GM19240 (cell line): ENCODE measurements around the gene UGT1A3.

Source experiments
- DNase-seq: peaks from one replicate; pipeline ENCODE4 v3.0.0; 2011; ENCODE audit warnings: low spot score; ENCODE audit not compliant: insufficient read length

Gene UGT1A3

DNA sequence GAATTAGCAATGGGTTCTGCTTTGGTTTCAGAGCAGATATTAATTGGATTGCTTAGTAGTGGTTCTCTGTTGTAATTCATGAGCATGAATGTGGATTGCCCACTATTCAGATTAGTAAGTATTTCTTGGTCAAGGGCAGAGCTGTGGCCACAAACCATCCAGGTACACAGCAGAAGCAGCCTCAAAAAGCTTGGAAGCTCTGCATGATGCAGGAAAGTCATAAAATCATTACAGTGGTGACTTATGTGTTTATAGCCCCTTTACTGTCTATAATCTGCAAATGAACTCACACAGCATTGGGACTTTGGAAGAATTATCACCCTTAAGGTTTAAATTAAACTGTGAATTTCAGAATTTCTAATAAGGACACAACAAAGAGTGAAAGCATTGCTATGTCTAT lies 29.3 kb downstream of the UGT1A3 start:
- no peak for DNase-seq

DNA sequence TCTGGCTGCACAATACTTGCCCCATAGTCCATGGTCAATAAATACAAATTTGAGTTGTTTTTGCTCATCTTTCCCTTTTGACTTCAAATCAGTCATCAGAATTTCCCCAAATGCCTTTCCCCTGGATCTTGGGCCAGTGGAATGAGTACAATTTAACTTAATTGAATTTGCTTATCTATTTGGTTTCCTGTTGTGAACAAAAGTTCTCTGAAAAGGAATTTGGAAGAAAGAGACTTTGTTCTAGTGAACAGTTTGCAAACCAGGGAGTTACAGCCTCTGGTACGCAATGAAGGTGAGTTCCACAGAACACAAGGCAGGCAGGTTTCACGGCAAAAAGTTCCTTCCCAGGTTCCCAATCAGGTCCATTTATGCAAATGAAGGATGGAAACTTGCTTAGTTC lies 30.0 kb downstream of the UGT1A3 start:
- DNase-seq, result no peak

DNA sequence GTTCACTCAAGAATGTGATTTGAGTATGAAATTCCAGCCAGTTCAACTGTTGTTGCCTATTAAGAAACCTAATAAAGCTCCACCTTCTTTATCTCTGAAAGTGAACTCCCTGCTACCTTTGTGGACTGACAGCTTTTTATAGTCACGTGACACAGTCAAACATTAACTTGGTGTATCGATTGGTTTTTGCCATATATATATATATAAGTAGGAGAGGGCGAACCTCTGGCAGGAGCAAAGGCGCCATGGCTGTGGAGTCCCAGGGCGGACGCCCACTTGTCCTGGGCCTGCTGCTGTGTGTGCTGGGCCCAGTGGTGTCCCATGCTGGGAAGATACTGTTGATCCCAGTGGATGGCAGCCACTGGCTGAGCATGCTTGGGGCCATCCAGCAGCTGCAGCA lies 31.2 kb downstream of the UGT1A3 start, which contains the start of gene UGT1A1:
Gene UGT1A1 (plus strand): TSS at position 228 of the 400 bp plus-strand sequence. CDS start 18 bp downstream, at position 246.
- DNase-seq, result no peak

DNA sequence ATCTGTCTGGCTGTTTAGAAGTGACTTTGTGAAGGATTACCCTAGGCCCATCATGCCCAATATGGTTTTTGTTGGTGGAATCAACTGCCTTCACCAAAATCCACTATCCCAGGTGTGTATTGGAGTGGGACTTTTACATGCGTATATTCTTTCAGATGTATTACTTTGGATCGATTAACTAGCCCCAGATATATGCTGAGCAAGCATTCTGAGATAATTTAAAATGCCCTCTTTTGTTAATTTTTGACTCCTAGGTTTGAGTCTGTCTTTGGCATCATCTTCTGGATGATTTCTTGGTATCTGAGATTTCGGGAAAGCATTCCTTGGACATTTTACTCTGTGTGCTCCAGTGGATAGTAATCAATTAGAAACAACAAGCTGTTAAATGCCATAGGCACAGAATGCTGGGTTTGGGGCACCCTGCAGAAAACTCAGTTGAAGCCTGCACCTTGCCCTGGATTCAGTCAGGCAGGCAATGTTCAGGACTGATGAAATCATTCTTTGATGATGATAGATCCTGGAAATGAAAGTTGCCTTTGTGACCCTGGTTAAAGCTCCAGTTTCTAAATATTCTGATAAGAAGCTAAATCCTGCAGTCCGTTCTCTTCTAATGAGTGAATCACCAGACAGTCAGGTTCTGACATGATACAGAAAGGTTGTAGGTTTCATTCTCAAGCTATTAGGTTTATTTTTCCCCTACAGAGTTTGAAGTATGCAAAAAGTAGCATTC lies 32.4 kb downstream of the UGT1A3 start:
- DNase-seq, result no peak

DNA sequence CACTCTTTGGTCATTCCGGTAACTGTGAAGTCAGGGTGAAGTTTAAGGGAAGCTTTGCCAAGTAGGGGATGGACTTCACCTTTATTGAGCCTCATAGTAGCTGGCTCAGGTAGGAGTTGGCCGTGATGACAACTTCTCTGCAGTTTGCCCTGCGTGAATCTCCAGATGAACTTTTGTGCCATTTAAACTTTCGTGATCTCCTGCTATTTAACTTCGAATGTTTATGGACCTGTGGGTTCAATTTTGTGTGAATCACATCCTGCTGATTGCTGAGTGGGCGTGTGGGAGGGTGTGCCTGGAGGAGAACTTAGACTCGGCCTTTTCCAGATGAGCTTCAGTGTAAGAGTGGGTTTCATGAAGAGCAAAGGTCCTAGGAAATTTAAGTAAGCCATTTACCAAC lies 35.4 kb downstream of the UGT1A3 start:
- no peak for DNase-seq

DNA sequence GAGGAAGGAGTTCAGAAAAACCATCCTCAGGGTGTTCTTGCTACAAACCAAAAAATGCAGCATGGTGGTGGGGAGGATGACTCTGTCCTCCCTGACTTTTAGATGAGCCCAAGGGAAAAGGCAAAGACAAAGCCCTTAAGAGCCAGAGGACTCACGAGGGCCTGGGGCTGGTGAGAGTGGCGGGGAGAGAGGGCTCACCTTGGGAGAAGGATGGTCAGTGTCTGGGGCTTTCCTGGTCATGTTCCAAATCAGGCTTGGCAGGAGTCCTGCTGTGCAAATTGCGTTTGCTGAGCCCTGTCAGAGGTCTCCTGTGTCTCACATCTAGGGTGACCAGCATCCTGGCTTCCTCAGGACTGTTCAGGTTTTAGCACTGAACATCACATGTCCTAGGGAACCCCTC lies 35.9 kb downstream of the UGT1A3 start:
- no peak for DNase-seq

DNA sequence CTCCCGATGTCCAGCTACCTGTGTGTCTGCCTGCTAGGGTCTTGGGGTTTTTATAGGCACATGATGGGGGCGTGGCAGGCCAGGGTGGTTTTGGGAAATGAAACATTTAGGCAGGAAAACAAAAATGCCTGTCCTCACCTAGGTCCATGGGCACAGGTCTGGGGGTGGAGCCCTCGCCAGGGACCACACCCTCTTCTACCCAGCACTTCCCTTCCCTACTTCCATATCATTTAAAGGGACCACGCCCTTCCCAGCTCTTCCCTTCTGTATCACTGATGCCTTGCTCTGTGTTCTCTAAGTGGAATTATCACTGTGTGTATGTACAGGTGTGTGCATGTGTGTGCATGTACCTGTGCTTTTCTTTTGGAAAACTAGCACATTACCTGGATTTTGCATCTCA lies 37.6 kb downstream of the UGT1A3 start:
- DNase-seq, result no peak

DNA sequence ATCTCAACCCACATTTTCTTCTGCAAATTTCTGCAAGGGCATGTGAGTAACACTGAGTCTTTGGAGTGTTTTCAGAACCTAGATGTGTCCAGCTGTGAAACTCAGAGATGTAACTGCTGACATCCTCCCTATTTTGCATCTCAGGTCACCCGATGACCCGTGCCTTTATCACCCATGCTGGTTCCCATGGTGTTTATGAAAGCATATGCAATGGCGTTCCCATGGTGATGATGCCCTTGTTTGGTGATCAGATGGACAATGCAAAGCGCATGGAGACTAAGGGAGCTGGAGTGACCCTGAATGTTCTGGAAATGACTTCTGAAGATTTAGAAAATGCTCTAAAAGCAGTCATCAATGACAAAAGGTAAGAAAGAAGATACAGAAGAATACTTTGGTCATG lies 39.2 kb downstream of the UGT1A3 start:
- no peak for DNase-seq

DNA sequence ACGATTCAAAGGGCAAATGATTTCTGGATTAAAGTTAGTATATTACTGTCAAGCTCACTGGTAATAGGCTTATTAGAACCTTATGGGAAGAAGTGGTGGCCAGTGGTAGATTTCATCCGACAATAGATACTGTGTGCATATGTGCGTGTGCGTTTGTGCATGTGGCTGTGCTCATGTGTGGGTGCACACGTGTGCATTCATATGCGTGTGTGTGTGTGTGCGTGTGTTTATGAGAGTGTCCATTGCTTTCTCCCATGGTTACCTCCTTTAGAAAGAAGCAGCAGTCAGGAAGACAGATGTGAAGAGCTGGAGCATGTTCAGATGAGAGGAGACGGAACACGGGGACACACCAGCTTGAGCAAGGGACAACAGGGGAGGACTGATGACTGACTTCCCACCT lies 40.4 kb downstream of the UGT1A3 start:
- DNase-seq, result no peak

DNA sequence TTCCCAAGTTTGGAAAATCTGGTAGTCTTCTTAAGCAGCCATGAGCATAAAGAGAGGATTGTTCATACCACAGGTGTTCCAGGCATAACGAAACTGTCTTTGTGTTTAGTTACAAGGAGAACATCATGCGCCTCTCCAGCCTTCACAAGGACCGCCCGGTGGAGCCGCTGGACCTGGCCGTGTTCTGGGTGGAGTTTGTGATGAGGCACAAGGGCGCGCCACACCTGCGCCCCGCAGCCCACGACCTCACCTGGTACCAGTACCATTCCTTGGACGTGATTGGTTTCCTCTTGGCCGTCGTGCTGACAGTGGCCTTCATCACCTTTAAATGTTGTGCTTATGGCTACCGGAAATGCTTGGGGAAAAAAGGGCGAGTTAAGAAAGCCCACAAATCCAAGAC lies 43.3 kb downstream of the UGT1A3 start:
- no peak for DNase-seq

DNA sequence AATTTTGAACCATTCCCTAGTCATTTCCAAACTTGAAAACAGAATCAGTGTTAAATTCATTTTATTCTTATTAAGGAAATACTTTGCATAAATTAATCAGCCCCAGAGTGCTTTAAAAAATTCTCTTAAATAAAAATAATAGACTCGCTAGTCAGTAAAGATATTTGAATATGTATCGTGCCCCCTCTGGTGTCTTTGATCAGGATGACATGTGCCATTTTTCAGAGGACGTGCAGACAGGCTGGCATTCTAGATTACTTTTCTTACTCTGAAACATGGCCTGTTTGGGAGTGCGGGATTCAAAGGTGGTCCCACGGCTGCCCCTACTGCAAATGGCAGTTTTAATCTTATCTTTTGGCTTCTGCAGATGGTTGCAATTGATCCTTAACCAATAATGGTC lies 43.7 kb downstream of the UGT1A3 start:
- no peak for DNase-seq

DNA sequence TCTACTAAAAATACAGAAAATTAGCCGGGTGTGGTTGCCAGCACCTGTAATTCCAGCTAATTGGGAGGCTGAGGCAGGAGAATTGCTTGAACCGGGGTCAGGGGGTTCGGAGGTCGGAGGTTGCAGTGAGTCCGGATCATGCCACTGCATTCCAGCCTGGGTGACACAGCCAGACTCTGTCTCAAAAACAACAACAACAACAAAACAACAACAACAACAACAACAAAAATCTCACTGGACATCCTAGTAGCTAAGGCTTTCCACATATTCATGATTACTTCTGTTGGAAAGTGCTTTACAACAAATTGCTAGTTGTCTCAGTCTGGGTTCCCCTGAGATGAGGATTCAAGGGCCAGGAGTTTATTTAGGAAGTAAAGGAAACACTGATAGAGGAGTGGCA lies 45.0 kb downstream of the UGT1A3 start:
- no peak for DNase-seq

DNA sequence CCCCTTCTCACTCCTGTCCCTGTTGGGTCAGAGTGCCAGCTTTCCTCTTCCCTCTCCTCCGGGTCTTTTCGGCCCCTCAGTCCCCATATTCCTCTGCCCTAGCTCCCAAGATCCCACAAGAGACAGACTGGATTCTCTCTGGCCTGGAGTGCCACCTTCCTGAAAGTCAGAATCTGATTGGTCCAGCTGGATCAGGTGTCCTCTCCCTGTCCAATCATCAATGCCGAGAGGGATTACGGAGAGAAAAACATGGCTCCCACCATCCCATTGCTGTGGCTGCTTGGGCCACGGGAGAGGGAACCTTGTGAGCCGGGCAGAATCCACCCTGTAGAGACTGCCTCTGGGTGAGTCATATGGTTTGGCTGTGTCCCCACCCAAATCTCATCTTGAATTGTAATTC lies 46.6 kb downstream of the UGT1A3 start:
- DNase-seq, result no peak

DNA sequence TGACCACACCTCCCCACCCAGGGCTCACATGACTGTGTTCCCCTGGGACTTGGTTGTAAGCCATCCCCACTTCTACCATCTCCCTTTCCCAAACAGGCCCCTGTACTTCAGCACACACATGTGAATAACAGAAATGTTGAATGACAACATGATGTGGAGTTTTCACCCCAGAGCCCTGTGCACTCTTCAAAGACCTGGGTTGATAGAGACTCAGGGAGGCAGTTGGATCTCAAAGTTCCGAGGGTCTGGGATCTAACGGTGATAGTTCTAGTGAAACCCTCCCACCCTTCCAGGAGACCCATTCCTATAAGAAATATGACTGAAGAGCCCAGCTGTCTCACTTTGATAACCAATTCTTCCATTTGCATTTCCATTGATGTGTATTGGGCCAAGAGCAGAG lies 49.2 kb downstream of the UGT1A3 start, which contains the start of gene MROH2A:
Gene MROH2A (plus strand): TSS at position 301 of the 400 bp plus-strand sequence. CDS start 1,029 bp downstream, outside the sequence.
- no peak for DNase-seq

DNA sequence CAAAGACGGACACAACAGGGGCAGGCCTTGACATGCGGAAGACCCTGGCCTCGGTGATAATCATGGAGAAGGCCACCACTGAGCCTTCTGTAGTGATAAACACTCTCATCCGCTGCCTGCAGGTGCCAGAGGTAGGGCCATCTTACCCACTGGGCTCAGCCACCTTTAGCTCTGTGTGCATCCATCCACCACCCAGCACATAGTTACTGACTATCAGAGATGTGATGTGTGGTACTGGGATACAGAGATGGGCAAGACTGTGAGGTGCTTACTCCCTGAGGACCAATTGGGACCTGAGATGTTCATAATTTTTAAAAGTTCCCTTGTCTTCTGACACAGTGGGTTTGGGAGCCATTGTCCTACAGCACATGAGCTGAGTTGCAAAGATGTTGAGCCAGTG lies 50.9 kb downstream of the UGT1A3 start:
- no peak for DNase-seq

DNA sequence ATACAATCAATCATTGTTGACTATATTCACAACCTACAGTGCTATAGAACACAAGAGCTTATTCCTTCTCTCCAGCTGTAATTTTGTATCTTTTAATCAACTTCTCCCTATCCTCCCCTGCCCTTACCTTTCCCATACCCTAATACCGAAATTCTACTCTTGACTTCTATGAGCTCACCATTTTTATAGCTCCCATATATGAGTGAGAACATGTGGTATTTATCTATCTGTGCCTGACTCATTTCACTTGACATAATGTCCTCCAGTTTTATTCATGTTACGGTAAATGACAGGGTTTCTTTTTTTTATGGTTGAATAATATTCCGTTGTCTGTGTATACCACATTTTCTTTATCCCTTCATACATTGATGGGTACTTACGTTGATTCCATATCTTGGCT lies 51.9 kb downstream of the UGT1A3 start:
- no peak for DNase-seq

DNA sequence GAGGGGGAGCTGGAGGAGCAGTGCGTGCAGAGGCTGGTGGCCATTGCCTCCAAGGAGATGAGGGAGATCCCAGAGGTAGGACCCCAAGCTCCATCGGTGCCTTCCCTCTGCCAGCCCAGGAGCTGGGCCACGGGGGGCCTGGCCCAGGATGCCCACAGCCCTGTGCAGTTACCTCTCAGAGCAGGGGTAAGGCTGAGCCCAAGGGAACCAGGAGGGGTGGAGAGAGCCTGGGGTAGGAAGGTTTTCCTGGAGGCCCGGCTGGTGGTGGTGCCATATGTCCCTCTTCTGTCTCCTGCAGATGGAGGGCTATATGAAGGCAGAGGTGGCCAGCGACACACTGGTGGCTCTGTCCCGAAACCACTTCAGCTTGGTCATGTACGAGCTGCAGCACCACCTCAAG lies 60.7 kb downstream of the UGT1A3 start:
- DNase-seq, result no peak

DNA sequence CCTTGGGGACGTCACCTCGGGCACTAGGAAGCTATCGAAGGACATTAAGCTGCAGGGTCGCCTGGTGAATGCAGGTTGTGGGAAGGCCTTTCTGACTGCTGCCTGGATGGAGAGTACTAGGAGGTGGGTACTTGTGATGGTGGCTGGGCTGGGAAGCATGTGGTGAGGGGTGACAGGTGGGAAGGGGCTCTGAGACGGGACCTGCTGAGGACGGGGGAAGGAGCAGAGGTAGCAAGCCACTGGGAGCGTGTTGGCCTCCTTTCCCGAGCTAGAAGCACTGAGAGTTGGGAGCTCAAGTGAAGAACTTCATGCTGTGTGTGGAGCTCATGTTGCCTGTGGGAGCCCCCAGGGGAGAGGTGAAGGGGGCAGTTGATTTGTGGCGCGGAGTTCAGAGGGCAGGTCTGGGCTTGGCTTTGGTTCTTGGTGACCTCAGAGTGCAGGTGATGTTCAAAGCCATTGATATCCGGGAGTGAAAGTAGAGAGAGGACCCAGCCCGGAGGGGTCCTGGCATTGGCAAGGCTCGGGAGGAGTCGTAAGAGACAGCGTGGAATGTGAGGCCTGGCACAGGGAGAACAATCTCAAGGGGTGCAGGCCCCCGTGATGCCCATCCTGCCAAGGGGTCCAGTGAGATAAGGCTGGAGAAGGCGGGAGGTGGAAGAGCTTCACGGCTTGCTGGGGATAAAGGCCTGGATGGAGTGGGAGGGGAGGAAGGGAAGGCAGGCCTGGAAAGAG lies 62.5 kb downstream of the UGT1A3 start:
- DNase-seq, result no peak

DNA sequence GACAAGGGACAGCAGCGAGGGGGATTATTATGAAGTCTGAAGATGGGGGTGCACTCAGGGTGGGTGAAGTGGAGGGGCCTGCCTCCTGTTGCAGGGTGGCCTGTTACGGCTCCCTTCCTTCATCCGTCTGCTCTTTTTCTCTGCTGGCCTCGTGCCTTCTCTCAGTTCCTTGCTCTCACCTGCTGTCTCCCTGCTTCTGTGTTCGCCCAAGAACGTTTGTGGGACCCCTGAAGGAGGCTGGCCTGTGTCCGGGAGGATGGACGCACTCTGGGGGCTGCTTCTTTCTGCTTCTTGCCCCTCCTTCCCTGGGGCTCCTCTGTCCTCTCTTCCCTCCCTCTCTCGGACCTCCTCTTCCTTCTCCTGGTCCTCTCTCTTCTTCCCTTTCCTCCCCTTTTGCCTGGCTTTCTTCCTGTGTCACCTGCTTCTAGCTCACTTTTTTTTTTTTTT lies 63.1 kb downstream of the UGT1A3 start:
- no peak for DNase-seq

DNA sequence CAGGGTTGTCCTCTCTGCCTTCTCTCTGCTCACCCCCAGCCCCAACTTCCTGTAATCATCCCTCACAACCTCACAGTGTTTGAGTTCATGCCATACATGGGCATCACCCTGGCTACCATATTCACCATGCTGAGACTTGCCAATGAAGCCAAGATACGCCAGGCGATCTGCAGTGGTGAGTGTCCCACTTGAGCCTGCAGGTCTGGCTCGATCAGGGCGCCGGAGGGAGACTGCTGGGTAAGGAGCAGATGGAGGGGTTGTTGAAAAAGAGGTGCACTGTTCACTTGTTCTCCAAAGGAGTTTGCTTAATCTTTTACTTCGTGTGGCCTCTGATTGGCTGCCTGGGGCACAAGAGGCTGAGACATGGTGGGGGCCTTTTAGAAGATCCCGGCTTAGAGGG lies 63.9 kb downstream of the UGT1A3 start:
- DNase-seq, result no peak

DNA sequence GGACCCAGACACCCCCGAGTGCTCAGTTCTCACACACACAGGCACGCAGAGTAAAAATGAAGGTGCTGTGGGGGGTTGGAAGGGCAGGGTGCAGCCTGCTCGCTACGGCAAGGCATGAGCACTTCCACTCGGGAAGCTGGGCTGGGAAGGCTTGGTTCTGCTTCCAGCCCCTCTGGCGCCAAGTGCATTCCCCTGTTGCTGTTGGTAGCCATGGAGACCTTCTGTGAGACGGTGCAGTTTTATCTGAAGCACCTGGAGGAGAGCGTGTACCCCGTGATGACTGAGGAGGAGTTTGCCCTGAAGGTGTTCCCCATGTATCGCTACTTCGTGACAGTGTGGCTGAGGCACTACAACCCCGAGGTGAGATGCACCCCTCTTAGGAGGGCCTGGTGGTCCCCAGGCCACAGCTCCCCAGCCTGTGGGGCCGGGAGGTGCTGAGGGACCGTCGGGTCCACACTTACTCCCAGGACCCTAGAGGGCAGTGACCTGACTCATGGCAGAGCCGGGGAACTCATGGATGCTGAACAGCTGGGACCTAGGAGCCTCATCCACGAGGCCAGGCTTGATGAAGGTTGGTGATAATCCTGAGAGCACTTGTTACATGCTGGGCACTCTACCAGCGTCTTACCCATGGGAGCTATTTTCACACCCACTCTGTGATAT lies 64.8 kb downstream of the UGT1A3 start:
- no peak for DNase-seq

DNA sequence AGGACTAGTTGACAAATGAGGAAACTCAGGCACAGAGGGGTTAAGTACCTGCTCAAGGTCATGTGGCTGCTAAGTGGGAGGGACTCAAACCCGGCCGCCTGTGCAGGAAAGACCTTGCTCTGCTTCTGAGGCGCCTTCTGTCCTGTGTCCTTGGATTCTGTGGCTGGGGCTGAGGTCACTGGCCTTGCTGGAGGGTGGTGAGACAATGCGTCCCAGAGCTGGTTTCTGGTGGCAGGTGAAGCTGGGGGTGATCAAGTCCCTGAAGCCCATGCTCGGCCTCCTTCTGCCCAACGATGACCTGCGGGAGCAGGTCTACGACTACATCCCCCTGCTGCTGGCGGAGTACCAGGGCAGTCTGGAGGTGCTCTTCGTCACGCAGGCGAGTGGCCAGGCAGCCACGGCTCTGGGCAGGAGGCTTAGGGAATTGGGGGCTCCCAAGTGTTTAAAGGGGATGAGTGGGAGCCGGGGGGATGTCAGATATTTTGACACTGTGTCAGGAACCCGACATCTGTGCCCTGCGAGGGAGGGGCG lies 65.4 kb downstream of the UGT1A3 start:
- DNase-seq, result no peak
